Measurements from ENCODE around the gene FMNL2. TPM values are rescaled to one million over a fixed set of nuclear protein-coding genes. Genes with fewer than 3 reads are reported as not detected.
"Not testable (repeated sequence)": the region's sequence is repeated elsewhere in the genome, so short reads cannot be mapped to it uniquely, and the experiment has no call there.

The FMNL2 gene
- total RNA-seq, 1 donor, result 24.2 TPM

DNA sequence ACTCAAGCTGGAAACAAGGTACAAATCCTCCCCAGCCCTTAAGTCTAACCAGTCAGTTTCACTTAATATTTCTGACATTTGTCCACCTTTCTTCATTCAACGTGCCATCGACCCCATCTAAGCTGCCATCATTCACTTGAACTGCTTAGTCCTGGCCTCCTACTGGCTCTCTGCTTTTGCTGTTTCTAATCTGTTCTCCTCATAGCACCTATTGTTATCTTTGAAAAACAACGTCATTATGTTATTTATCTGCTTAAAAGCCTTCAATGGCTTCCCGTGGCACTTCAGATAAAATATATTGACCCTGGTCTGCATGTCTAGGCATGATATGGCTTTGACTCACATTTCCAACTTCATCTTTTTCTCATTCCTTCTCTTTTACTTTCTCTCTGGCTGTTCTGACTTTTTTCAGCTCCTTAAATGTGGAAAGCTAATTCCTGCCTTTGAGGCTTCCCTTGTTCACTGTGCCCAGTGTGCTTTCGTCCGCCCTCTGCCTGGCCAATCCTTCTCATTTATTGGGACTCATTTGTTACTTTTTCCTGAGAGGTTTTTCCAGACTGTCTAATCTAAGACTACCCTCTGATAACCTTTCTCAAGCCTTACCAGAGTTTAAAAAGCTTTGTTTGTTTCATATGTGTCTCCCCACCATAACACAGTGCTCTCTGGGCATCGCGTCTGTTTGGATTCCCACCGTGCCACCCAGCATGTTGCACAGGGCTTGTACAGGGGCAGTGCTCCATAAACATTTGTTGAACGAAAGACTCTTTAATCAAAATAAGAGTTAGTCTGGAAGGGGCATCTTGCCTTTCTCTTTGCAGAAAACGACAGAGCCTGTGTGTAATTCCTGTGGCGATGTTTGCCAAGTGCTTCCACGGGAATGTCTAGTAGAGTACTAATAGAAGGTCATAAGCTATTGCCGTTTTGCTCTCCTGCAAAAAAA is 183.9 kb downstream of the FMNL2 start:
- Histone ChIP-seq H4K20me1 (ENCODE audit: insufficient read depth, low read length) (no peaks in the 10 kb centered on the region), H3K4me3 (ENCODE audit: insufficient read depth, low read length) (no peak overlapping the region), H3K9me3 (ENCODE audit: low read depth, low read length) (no peaks in the 10 kb centered on the region), H3K4me1 (ENCODE audit: insufficient read depth, low read length) (peaks cover 19% of the 10 kb centered on the region), H3K27me3 (ENCODE audit: insufficient read depth, low read length) (no peaks in the 10 kb centered on the region), H3K27ac (ENCODE audit: low read depth, low read length) (no peak overlapping the region), H3K79me2 (ENCODE audit: insufficient read depth, low read length) (peaks cover 42% of the 10 kb centered on the region), H3K36me3 (ENCODE audit: insufficient read depth, low read length) (no peaks in the 10 kb centered on the region), H3K4me2 (ENCODE audit: insufficient read depth, low read length) (no peak overlapping the region), H2AFZ (ENCODE audit: low read length) (no peak overlapping the region)
- TF ChIP-seq, protein P1, sequence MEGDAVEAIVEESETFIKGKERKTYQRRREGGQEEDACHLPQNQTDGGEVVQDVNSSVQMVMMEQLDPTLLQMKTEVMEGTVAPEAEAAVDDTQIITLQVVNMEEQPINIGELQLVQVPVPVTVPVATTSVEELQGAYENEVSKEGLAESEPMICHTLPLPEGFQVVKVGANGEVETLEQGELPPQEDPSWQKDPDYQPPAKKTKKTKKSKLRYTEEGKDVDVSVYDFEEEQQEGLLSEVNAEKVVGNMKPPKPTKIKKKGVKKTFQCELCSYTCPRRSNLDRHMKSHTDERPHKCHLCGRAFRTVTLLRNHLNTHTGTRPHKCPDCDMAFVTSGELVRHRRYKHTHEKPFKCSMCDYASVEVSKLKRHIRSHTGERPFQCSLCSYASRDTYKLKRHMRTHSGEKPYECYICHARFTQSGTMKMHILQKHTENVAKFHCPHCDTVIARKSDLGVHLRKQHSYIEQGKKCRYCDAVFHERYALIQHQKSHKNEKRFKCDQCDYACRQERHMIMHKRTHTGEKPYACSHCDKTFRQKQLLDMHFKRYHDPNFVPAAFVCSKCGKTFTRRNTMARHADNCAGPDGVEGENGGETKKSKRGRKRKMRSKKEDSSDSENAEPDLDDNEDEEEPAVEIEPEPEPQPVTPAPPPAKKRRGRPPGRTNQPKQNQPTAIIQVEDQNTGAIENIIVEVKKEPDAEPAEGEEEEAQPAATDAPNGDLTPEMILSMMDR (IDR thresholded peaks at IDR 0.05; ENCODE audit: extremely low read depth, low read depth, low read length), result no peak
- DNase-seq (ENCODE audit: insufficient read length, low spot score, missing footprints), result no peak

DNA sequence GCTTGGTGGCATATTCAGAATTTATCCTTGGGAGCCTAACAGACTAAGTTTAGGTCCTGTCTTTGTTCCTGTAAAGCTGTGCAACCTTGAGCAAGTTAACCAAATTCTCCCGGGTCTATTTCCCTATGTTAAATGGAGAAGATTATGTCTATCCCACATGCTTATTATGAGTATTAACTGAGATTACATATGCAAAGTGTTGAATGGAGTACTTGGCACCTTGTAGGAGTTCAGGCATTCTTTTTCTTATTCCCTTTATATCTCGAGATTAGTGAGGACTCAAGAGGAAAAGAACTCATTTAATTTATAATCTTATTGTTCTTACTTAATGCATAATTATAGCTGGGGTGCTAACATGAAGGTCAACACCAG is 184.6 kb downstream of the FMNL2 start:
- Histone ChIP-seq H3K4me3 (ENCODE audit: insufficient read depth, low read length) (no peak overlapping the region), H3K4me2 (ENCODE audit: insufficient read depth, low read length) (no peak overlapping the region), H2AFZ (ENCODE audit: low read length) (no peak overlapping the region), H3K4me1 (ENCODE audit: insufficient read depth, low read length) (peaks cover 20% of the 10 kb centered on the region), H3K27ac (ENCODE audit: low read depth, low read length) (no peak overlapping the region), H3K27me3 (ENCODE audit: insufficient read depth, low read length) (no peaks in the 10 kb centered on the region), H3K79me2 (ENCODE audit: insufficient read depth, low read length) (peaks cover 42% of the 10 kb centered on the region), H3K9me3 (ENCODE audit: low read depth, low read length) (no peaks in the 10 kb centered on the region), H3K36me3 (ENCODE audit: insufficient read depth, low read length) (no peaks in the 10 kb centered on the region), H4K20me1 (ENCODE audit: insufficient read depth, low read length) (no peaks in the 10 kb centered on the region)
- no peak for DNase-seq (ENCODE audit: insufficient read length, low spot score, missing footprints)
- TF ChIP-seq, protein P1 (IDR thresholded peaks at IDR 0.05; ENCODE audit: extremely low read depth, low read depth, low read length), result no peak

DNA sequence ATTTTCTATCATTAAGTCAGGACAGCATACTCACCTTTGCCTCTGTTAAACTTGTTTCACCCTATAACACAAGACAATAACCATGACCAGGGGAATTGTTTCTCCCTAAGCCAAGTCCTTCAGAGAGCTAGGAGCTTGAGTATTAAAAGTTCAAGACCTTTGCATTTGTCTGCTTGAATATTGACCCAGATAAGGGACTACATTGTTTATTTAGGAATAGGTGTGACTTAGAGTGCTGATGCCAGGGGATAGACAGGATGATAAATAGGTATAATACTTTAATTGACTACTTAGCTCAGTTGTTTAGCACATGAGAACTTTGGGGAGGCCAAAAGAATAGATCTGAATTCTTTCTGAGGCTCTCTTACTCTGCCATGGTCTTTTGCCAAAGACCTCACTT is 185.8 kb downstream of the FMNL2 start:
- H3K27ac ChIP-seq (ENCODE audit: low read depth, low read length), result no peak overlapping the region
- no peaks in the 10 kb centered on the region for H3K36me3 ChIP-seq (ENCODE audit: insufficient read depth, low read length)
- no peak for DNase-seq (ENCODE audit: insufficient read length, low spot score, missing footprints)
- H3K79me2 ChIP-seq (ENCODE audit: insufficient read depth, low read length), result peaks cover 36% of the 10 kb centered on the region
- TF ChIP-seq, protein P1 (IDR thresholded peaks at IDR 0.05; ENCODE audit: extremely low read depth, low read depth, low read length), result no peak
- no peak overlapping the region for H3K4me3 ChIP-seq (ENCODE audit: insufficient read depth, low read length)
- H3K27me3 ChIP-seq (ENCODE audit: insufficient read depth, low read length), result no peaks in the 10 kb centered on the region
- no peaks in the 10 kb centered on the region for H4K20me1 ChIP-seq (ENCODE audit: insufficient read depth, low read length)
- no peak overlapping the region for H3K4me2 ChIP-seq (ENCODE audit: insufficient read depth, low read length)
- H3K4me1 ChIP-seq (ENCODE audit: insufficient read depth, low read length), result peaks cover 32% of the 10 kb centered on the region
- no peak overlapping the region for H2AFZ ChIP-seq (ENCODE audit: low read length)
- no peaks in the 10 kb centered on the region for H3K9me3 ChIP-seq (ENCODE audit: low read depth, low read length)

DNA sequence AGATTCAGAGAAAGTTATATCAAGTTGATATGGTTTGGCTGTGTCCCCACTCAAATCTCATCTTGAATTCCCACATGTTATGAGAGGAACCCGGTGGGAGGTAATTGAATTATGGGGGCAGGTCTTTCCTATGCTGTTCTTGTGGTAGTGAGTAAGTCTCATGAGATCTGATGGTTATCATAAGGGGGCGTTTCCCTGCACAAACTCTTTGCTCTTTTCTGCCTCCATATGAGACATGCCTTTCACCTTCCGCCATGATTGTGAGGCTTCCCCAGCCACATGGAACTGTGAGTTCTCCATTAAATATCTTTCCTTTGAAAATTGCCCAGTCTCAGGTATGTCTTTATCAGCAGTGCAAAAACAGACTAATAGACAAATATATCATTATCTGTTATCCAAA is 187.5 kb downstream of the FMNL2 start:
- Histone ChIP-seq H3K27ac (ENCODE audit: low read depth, low read length) (peak overlapping the region; percentile 18), H3K4me2 (ENCODE audit: insufficient read depth, low read length) (peak overlapping the region; percentile 20), H3K4me1 (ENCODE audit: insufficient read depth, low read length) (peaks cover 39% of the 10 kb centered on the region), H3K79me2 (ENCODE audit: insufficient read depth, low read length) (peaks cover 32% of the 10 kb centered on the region)
- H3K4me3 ChIP-seq (ENCODE audit: insufficient read depth, low read length); H4K20me1 ChIP-seq (ENCODE audit: insufficient read depth, low read length); H2AFZ ChIP-seq (ENCODE audit: low read length); DNase-seq (ENCODE audit: insufficient read length, low spot score, missing footprints); H3K36me3 ChIP-seq (ENCODE audit: insufficient read depth, low read length); H3K27me3 ChIP-seq (ENCODE audit: insufficient read depth, low read length); H3K9me3 ChIP-seq (ENCODE audit: low read depth, low read length): not testable (repeated sequence)

Measured in osteoblast (primary cell).